Dermis blood vessel endothelial cell (primary cell): ENCODE results near the gene DCAF7. TPM values are rescaled to one million over a fixed set of nuclear protein-coding genes. Genes with fewer than 3 reads are reported as not detected.

Experiments used
- DNase-seq: peaks from one replicate; pipeline ENCODE4 v3.0.0; 2010
- total RNA-seq: library from RNA; depleted of rRNA; stranded (reverse); fragments of >200 nt; gene quantifications from 2 replicates; pipeline ENCODE4 v1.2.3, GENCODE V29; 2014

Gene DCAF7
- total RNA-seq, 1 donor from 2014 or later = 27.9 TPM

DNA sequence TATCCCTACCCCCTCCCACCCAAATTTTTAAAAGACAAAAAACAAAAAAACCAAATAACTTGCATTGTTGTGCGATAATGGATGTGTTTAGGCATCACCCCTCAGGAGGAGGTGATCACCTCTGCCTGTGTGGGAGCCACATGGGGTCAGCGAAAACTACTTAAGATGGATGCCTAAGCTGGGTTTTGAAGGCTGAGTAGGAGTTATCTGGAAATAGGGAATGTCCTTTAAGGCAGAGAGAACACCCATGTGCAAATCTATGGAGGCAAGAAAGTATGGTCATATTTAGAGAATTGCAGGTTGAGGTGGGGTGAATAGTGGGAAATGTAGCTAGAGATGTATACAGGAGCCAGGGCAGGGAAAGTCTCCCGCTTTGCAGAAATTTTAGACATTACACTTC lies 44.9 kb downstream of the DCAF7 start:
- DNase-seq = no peak

DNA sequence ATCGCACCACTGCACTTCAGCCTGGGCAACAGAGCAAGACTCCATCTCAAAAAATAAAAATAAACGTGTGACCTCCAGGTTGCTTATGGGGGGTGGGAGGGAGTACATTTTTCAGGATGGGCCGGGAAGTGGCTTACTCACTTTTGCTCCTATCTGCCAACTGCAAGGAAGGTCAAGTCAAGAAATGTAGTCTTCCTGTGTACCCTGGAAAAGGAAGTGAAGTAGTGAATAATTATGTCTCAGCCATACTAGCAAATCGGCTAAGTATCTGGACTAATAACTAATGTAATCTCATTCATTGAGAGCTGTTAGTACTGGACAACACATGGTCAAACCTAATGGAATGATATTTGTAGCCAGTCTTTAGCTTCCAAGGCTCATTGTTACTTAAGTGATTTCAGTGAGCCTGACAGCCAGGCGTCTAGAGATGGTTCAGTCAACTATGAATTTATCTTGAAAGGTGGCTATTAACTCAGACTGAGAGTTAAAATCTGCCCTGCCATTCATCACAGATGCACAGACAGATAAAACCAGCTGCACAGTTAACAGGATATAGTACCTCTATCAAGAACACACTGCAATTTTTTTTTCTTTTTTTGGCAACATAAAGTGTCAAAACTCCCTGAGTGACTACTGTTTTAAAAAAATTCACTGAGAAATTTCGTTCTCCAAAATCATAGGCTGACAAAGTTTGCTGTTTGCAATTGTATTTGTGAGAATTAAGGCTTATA lies 46.7 kb downstream of the DCAF7 start:
- peak; percentile 60 for DNase-seq

DNA sequence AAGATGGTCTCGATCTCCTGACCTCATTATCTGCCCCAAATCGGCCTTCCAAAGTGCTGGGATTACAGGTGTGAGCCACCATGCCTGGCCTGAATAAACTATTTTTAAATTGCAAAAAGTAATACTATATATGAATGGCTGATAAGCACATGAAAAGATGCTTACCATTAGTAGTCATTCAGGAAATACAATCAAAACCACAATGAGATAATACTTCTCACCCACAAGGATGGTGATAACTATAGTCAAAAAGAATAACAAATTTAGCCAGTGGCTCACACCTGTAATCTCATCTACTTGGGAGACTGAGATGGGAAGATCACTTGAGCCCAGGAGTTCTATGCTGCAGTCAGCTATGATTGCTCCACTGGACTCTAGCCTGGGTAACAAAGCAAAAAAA lies 48.0 kb downstream of the DCAF7 start:
- DNase-seq = no peak

DNA sequence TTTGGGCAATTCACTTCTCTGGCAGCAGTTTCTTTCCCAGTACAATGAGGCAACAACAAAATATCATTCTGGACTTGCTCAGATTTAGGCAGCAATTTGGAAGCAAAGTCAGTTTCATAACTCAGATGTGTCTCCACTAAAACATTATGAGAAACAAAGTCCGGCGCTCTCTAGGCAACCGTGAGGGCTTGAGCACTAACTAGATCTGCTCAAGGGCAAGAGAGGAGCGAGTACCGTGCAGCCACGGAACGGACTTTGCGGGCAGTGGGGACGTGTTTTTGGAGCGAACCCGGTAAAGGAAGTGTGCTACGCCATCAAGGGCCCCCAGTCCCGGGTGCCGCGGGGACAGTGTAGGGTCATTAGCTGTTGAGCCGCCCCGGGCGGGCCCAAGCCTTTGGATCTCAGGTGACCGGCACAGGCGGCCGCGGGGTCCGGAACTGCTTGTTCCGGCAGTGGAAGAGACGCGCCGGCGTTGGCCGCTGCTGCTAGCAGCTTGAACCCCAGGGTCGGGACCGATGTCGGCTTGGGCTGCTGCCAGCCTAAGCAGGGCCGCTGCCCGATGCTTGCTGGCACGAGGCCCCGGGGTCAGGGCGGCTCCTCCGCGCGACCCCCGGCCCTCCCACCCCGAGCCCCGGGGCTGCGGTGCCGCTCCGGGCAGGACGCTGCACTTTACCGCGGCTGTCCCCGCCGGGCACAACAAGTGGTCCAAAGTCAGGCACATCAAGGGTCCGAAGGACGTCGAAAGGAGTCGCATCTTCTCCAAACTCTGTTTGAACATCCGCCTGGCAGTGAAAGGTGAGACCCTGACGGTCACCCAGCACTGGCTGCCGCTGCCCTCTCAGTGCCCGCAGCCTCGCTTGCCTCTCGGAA lies 50.5 kb downstream of the DCAF7 start, which contains the start of gene TACO1:
Gene TACO1, plus strand, starts transcription at position 327 of the 870 bp plus-strand sequence. Its CDS starts 189 bp downstream, at position 516.
- peak; percentile 89 for DNase-seq

DNA sequence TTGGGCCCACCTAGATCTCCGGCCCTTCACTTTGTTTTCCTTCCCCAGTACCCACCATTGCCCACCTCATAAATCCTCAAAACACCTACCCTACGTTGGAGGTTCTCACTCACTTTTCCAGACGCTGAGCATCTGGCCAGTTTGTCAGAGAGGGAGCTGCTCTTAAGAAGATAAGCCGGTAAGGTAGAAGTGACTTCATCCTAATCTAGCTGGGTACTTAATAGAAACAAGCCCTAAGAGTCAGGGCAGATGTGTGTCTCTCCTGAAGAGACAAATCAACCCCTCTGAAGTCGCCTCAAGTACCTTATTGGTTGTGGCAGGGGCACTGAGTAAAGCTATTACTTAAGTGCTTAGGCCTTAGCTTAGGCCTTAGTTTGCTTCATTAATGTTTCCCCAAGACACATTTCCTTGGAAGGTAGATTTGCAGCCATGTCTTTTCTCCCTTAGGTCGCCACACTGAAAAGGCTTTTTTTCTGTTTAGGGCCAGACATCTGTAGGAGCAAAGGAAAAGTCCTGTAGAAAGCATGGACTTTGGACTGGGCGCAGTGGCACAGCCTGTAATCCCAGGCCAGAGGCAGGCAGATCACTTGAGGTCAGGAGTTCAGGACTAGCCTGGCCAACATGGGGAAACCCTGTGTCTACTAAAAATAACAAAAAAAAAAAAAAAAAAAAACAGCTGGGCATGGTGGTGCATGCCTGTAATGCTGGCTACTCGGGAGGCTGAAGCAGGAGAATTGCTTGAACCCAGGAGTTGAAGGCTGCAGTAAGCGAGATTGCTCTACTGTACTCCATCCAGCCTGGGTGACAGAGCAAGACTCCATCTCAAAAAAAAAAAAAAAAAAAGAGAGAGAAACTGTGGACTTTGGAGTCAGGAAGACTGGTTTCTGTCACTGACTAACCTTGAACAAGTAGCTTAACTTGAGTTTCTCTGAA lies 51.4 kb downstream of the DCAF7 start:
- DNase-seq = peak; percentile 23

DNA sequence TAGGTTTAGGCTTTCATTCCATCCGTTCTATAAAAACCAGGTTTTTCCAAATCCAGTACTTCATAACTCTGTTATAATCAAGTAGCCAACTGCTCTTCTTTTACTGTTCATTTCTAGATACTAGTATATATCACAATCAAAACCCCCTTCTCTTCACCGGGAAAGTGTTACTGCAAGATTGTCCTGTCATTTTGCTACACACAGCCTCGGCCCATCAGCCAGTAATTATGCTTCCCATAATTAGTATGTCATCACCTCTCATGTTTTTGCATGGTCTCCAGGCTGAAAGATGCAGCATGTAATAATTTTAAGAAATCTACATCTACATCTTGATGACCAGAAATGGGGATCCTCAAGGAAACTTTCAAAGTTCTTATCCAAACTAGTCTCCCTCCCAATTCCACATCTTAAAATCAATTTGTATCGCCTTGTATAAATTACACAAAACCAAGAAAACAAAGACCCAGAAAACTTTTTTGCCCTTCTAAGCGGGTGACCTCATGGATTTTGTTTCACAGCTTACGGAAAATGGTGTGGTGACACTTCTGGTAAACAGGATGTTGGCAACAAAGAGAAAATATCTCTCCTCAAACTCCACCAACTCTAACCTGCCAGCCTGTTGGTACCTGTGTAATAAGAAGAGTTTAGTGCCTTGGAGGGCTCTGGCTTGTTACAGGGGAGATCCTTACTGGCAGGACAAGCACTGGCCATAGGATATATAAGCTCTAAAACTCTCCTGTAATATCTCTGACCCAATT lies 59.7 kb downstream of the DCAF7 start:
- no peak for DNase-seq

DNA sequence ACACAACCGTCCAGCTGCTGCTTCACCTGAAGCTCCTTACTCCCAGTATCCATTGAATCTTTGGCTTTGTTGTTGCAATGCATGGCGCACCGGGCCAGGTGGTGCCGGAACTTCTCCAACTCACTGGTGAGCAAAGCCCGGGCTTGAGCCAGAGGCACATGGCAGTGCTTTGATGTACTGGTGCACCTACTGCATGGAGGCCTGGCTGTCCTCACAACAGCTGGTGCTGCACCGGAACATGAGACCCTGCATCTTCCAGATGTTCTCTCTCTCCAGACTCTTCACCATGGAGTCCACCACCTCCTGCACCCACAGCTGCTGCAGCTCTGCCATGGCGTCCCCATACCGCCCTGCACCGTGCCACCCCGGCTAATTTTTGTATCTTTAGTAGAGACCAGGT lies 60.6 kb downstream of the DCAF7 start:
- no peak for DNase-seq

DNA sequence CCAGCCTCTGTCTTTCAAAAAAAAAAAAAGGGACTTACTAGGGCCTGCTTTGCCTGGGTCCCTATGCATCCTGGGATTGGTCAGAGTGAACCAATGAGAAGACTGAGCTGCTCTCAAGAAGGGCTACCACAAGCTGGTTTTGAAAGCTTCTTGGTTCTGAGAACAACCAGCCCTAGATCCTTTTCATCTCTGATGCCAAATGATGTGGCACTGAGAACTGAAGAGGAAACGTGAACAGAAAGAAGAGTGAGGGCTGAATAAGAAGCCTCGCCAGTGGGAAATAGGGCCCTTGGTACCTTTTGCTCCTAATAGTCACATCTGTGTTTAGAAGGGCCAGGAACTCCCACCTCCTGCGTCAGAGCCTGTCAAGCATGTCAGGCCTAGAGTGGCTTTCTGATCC lies 61.1 kb downstream of the DCAF7 start:
- DNase-seq = no peak

DNA sequence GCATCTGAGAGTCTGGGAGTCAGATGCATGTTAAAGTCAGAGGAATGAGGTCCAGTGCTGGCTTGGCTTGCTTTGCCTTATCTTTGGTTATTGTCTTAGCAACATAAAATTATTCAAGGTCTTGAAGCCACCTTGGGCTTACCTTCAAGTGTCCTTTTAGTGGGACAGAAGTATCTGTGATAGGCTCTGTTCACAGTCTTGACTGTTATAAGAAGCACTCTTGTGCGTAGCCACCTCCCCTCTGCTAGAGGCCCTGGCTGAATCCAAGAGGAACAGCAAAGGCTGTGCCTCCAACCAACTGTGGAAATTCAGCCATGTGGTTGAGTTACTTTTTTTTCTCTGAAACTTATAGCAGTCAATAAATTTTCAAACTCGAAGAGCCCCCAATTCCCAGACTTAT lies 63.4 kb downstream of the DCAF7 start:
- DNase-seq = no peak

DNA sequence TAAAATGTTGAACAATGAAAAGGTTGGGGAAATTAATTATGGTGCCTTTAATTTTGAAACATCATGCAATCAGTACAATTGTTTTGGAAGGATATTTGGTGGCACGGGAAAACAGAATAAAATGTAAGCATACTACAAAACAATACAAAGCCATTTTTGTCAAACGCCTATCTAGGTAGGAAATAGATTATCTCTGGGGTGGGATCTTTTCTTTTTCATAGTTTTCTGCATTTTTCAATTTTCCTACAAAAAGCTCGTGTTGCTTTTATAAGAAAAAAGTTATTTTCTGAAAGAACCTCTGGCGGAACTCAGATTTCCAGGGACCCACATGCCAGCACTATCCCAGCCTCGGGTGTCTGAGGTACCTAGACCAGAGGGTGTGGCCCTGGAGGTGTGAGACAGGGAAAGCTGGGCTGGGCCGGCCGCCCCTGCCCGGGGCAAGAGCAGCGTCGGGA lies 71.0 kb downstream of the DCAF7 start:
- no peak for DNase-seq

DNA sequence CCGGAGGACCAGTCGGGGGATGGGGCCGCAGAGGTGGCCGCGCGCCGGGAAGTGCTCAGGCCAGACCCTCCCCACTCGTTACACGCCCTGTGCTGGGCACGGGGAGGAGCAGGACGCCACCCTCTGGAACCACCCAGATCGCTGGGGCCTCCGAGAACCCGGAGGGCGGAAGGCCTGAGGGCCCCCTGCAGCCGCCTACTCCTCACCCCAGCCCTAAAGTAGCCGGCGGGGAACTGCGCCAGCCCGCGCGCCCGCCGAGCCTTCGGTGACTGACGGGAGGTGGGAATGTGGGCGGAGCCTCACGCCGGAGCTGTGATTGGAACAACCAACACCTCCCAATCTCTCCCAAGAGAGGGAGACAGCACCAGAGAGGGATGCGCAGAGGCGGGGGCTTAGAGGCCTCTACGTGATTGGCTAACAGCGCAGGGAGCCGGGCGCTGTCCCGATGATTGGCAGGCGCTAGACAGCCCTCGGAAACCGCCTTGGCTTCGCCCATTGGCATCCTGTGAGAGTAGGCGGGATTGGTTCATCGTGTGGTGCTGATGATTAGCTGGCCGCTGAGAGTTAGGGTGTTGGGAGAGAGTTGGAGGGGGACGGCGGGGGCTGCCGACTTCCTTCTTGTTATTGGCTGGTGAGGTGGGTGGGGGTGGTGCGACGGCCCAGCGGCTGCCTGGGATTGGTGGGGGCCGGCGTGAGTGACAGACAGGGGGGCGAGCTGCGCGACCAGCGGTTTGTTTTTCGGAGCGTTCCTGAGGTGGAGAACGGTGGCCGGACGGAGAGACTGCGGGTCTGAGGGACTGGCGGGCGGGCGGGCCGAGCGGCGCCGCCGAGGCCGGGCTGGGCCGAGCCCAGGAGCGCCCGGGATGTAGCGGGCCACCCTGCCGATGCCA lies 71.7 kb downstream of the DCAF7 start, which contains the start of gene MAP3K3:
Gene MAP3K3, plus strand, starts transcription at position 734 of the 890 bp plus-strand sequence. CDS start 343 bp downstream, outside the sequence.
- DNase-seq = peak; percentile 100

DNA sequence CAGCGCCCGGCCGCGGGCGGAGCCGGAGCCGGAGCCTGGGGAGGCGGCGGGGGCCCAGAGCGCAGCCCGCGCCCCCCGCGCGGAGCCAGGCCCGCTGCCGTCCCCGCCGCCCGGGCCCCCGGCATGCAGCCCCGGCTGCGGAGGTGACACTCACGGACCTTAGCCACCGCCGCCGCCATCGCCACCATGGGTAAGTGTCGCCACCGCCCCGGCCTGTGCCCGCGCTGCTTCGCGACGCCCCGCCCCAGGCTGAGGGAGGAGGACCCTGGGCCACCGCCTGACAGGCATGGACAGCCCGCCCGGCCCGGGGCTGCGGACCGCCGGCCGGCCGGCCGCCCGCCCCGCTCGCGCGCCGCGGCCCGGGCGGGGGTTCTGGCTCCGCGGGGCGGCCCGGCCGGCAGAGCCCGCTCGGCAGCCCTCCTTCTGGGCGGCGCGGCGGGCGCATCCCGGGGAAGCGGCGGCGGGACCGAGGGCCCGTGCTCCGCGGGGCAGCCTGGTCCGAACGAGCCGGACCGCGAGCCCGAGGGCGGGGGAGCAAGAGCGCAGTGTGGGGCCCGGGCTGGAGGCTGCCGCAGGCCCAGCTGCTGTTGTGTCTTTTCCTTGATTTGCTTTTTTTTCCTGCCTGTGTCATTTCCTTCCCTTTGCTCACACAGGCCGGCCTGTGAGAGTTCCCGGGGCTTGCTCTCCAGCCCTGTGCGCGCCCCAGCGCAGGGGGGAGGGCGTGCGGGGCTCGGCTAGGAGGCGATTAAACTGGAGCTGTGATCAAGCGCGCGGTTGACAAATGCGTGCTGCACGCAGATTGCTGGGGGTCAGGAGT lies 72.5 kb downstream of the DCAF7 start:
- DNase-seq = peak; percentile 94

DNA sequence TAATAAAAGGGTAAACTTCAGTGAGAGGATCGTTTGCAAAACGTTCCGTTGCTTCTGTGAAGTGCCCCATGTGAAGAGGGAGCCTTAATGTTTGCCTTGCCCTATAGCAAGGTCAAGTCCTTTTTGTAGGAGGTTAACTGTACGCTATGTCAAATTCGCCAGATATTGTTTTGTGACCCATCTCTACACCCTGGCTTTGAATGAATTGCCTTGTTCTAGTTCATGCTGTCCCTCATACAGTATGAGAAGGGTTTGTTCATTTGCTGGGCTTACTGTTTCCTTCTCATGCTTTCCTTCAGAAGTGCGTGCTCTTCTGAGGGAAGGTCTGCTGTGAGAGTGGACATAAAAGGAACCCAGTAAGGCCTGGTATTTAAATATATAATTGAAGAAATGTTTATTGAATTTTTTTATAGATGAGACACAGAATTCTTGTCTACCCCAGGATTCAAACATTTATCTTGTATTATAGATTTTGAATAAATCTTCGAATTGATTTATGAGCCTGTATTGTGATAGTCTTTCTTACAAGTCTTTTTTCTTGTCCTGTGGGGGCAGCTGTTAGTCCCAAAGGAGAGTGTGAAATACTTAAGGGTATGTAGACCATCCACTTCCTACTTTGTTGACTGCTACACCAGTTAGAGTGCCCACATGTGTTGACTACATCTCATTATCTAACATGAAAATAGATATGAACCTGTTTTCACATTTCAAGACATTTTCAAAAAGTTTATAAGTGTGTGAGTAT lies 73.7 kb downstream of the DCAF7 start:
- DNase-seq = peak; percentile 24

DNA sequence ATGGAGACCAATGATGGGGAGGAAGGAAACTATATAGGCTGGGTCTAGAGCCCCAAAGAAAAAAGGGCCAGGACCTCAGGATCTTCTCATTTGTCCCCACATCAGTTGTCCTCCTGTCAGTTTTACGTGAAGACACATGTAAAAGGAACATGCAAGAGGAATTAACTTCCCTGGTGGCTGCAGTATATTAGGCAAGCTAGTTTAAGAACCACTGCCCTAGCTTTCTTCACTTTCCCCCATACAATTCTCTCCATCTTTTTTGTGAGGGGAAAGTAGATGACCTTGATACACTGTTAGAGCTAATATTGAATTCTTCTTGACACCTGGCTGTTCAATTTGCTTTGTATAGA lies 74.2 kb downstream of the DCAF7 start:
- DNase-seq = no peak

DNA sequence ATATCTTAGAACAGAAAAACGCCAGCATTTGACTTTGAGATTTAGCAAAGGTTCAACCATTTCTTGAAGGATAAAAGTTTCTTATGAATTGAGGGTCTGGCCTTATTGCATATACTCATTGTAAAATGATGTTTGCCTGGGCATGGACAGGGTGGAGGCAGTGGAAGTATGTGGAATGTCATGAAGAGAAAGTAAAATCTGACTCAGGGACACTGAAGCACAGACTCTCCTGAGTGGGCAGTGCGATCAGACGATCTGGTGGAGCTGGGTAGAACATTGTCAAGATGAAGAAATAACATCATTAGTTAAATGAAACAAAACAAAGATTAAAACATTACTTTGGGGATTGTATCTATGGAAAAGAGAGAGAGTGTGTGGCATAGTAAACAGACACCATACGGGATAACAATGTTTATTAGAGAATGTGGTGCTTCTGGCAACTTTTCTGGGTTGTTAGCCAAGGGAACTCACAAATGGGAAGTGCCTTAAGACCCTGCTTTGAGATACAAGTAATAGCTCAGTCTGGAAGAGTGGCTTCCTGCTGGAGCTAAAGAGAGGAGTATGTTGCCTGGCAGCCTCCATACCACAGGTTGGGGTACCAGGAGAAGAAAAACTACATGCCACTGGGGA lies 76.4 kb downstream of the DCAF7 start:
- peak; percentile 54 for DNase-seq

DNA sequence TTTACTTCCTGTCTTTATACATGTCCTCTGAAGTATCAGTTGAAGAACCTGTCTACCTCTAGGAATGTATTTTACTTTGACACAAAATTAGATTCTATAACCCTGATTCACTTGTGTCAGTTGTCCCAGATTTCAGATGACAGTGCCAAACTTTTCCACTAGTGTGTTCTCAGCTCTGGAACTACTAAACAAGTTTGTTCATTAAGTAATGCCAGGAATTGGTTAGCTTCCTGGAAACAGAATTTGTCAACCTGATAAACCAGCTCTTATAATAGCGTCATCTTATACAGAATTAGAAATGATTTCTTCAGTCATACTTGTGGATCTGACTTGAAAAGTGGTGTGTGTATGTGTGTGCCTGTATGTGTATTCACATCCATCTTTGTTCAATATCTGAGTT lies 79.3 kb downstream of the DCAF7 start:
- DNase-seq = peak; percentile 31

DNA sequence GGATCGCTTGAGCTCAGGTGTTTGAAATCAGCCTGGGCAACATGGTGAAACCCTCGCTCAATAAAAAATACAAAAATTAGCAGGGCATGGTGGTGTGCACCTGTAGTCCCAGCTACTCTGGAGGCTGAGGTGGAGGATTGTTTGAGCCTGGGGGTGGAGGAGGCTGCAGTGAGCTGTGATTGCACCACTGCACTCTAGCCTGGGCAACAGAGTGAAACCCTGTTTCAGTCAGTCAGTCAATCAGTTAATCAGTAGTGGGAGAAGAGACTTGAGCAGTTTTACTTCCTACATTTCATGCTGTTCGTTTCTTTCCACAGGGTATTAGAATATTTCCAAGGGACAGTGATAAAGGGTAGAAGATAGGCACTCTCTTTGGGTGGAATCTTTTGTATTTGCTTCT lies 80.8 kb downstream of the DCAF7 start:
- DNase-seq = no peak

DNA sequence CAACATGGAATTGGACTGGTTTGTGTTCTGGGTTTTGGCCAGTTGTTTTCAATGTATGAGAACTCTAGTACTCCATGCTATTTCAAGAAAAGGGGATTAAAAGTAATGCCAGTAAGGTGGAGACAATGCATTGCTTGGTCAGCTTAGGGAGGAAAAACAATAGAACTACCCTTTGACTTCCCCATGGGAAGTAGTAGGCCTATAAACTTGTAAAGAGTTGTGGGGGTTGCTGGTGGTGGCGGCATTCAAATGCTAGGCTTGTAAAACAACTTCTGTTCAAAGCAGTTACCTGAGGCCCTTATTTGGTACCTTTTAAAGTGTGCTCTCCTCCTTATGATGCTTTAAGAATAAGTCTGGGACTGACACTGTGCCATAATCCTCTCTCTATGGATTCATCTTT lies 81.3 kb downstream of the DCAF7 start:
- DNase-seq = peak; percentile 27

DNA sequence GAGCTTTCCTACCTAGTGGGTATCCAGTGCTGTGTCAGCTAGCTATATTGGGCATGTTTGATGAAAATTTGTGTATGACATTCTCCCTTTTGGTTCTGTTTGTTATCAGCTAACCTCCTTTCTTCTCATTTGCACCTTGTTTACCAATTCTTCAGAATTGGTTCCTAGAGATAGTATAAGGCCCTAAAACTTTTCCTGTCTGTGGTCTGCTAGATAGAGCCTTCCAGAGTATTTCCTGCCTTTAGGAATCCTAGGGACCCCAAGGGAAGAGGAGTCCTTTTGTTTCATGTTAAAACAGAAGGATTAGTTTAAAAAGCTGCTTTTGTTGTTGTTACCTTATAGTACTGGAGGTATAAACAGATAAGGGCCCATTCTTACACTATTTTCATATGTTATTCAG lies 83.5 kb downstream of the DCAF7 start:
- no peak for DNase-seq
